ENCODE results near the gene ILRUN.
"Not testable (repeated sequence)": the region's sequence is repeated elsewhere in the genome, so short reads cannot be mapped to it uniquely, and the experiment has no call there.

The ILRUN gene

DNA sequence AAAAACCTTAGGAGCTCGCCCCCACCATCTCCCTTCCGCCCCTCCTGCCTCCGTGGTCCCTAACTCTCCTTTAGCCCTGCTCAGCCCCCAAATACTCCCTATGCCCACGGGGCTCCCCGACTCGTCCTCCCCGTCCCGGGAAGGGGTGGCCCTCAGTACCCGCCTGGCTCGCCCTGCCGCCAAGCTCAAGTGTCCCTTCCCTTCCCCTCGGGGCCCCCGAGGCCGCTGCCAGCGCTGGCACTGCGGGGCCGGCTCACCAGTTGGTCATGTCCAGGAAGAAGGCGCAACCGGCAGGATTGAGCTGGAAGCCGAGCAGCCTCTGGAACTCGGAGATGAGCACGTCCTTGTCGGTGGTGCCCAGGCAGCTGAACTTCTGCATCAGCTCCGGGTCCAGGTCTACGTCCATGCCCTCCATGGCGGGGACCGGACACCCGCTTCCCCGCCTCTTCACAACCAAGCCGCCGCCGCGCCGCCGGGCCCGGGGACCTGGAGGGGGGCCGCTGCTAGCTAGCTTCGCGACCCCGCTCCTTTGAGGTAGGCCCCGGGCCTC, 303 bp downstream of the ILRUN start:
- no peak for DNase-seq

- no peak for DNase-seq
Measured at GRCh38 chr6:34695729-34696188, 808 bp downstream of the ILRUN start.

DNA sequence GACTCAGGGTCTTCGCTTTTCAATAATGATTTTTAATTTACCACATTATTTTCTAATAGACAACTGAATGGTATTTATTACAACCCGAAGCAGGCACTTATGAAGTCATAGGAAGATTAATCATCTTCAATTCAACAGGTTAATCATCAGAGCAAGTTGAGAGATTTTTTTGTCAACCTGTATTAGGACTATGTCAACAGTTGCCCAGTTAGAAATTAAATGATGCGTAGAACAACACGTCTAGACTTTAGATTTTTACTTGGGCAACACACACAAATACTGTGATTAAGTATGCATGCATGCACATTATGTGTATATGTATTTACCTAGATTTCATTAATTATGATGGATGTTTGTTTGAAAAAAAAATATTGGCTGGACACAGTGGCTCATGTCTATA, 4.3 kb downstream of the ILRUN start:
- no peak for DNase-seq

GRCh38 chr6:34689742-34690141, 6.8 kb downstream of the ILRUN start:
- no peak for DNase-seq

DNA sequence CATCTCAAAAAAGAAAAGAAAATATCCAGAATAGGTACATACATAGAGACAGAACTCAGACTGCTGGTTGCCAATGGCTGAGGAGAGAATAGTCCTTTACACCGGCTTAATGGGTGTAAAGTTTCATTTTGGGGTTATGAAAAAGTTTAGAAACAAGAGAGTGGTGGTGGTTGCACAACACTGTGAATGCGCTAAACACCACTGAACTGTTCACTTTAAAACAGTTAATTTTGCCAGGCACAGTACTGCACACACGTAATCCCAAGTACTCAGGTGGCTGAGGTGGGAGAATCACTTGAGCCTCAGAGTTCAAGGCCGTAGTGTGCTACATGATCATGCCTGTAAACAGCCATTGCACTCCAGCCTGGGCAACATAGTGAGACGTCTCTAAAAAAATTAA, 7.6 kb downstream of the ILRUN start:
- no peak for DNase-seq

DNA sequence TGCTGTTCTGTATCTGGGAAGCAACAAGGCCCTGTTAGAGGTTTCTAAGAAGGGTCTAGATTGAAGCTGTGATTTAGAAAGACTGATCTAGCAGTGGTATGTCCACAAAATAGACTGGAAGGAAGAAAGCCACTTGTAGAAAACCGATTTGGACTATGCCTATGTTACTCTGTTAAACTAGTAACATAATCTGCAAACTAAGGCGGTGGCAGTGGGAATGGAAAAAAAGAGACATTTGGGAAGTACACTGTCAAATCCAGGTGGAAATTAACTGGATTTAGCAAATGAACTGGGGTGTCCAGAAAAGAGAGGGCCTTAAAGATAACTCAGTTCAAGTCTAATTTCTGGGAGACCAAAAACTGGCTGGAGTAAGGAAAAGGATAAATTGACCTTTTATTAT, 11.6 kb downstream of the ILRUN start:
- no peak for DNase-seq

DNA sequence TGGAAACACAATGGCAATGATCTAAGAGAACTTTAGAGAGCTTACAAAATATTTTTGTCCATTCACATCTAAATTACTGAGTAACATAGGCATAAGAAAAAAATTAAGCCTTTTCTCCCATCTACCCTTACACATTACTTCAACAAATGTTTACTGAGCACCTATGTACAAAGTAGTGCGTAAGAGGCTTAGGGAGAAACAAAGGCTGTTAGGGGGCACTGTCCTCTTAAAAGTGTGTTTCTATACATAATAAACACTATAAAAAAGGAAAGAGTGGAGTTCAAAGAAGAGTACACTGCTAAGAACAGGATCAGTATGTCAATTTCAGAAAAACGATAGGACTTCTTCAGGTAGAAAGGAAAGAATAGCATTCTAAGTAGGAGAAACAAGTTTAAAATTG, 12.2 kb downstream of the ILRUN start:
- no peak for DNase-seq

GRCh38 chr6:34680802-34681515, 15.6 kb downstream of the ILRUN start:
- DNase-seq, result no peak

- DNase-seq, result not testable (repeated sequence)
Measured at GRCh38 chr6:34680313-34680712, 16.3 kb downstream of the ILRUN start.

GRCh38 chr6:34679552-34680253, 16.9 kb downstream of the ILRUN start:
- no peak for DNase-seq

DNA sequence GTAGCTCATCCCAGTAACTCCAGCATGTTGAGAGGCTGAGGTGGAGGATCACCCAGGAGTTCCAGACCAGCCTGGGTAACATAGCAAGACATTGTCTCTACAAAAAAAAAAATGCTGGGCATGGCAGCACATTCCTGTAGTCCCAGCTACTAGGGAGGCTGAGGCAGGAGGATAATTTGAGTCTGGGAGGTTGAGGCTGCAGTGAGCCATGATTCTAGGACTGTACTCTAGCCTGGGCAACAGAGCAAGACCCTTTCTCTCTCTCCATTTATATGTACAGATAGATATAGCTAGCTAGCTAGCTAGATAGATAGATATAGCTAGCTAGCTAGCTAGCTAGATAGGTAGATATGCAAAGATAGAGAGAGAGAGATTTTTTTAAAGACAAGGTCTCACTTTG, 20.4 kb downstream of the ILRUN start:
- DNase-seq, result no peak

DNA sequence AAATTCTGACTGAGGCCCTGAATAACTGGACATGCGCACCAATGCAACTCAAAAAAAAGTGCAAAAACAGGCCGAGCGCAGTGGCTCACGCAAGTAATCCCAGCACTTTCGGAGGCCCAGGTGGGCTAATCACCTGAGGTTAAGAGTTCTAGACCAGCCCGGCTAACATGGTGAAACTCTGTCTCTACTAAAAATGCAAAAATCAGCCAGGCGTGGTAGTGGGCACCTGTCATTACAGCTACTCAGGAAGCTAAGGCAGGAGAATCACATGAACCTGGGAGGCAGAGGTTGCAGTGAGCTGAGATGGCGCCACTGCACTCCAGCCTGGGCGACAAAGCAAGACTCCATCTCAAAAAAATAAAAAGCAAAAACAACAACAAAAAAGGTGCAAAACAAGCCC, 21.6 kb downstream of the ILRUN start:
- not testable (repeated sequence) for DNase-seq

- DNase-seq, result no peak
Measured at GRCh38 chr6:34674268-34674639, 22.3 kb downstream of the ILRUN start.

- no peak for DNase-seq
Measured at GRCh38 chr6:34673064-34673463, 23.5 kb downstream of the ILRUN start.

DNA sequence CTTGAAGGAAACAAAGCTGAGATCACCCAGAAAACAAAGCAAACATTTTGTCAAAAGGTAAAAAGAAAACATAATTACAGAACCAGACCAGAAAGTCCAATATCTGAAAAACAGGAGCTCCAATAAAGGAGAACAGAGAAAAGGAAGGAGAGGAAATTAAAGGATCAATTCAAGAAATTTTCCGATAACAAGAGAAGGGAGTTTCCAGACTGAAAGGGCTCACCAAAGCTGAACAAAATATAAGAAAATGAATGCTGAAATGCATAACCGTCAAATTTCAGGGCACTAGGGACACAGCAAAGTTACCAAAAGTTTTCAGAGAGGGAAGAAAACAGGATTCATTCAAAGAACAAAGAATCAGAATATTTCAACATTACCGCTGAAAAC, 23.9 kb downstream of the ILRUN start:
- no peak for DNase-seq

DNA sequence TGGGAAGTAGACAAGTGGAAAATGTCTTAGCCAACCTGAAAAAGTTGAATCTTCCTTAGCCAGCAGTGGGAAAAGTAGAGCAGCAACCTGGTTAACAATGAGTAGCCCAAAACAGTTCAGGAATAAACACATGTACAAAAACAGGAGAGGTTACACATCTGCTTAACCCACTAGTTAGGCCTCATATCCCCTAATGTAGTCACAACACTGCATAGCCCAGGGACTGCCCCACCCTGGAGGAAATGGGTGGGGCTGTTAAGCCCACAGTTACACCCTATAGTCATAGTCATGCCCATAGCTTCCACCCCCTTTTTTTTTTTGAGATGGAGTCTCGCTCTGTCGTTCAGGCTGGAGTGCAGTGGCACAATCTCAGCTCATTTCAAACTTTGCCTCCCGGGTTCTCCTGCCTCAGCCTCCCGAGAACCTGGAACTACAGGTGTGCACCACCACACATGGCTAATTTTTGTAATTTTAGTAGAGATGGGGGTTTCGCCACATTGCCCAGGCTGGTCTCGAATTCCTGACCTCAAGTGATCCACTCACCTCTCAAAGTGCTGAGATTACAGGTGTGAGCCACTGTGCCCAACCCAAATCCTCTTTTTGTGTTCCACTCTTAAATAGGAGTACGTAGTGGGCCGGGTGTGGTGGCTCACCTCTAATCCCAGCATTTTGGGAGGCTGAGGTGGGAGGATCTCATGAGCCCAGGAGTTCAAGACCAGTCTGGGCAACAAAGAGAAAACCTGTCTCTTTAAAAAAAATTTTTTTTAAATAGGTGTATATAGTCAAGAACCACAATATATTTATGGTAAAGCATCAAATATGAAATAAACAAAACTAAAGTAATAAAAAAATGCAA, 24.5 kb downstream of the ILRUN start:
- peak in 3 of 4 experiments; percentile 7 to 46 (median 13) for DNase-seq

DNA sequence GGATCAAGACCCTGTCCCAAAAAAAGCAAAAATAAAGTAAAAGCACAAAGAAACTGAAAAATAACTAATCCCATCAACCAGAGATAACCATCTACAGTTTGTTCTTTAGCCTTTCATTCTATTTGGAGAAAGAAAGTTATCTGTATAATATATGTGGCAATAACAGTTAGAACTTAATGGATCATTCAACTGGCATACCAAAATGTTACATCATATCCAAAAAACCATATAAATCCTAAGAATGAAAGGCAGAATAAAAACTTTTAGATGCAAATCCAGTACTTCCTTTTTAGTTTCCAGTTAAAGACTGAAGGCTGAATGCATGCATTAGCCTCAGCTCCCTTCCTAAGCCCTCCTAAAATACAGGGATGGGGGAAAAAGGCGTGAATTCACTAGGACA, 25.2 kb downstream of the ILRUN start:
- no peak for DNase-seq

- not testable (repeated sequence) for DNase-seq
Measured at GRCh38 chr6:34668799-34669198, 27.8 kb downstream of the ILRUN start.

DNA sequence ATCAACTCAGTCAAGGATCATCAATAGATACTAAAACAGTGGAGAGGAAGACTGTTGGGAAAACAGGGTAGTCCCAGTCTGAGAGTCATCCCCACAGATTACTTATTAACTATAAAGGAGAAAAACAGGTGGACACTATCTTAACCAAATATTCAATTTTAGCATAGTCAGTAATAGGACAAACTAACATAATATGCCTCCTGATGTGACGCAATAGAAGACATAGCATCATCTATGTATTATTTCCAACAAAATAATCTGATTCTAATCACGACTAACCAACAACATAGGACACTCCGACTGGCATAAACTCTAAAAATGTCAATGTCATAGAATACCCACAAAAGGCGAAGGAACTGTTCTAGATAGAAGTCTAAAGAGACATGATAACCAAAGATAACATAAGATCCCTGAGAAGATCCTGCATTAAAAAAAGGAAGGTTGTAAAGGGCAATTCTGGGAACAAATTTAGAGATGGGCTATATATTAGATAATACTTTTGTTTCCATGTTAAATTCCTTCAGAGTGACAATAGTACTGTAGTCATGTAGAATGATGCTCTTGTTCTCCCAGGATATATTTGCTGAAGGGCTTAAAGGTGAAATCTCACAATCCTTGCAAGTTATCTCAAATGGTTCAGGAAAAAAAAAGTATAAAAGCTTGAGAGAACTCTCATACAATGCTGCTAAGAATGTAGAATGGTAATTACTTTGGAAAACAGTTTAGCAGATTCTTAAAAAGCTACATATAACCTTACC, 28.9 kb downstream of the ILRUN start:
- DNase-seq, result no peak

DNA sequence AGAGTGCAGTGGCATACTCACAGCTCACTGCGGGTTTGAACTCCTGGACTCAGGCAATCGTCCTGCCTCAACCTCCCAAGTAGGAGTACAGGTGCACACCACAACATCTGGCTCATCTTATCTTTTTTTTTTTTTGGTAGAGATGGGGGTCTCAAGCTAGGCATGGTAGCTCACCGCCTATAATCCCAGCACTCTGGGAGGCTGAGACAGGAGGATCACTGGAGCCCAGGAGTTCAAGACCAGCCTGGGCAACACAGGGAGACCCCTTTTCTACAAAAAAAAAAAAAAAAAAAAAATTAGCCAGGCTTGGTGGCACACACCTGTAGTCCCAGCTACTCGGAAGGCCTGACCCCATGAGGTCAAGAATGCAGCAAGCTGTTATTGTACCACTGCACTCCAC, 31.5 kb downstream of the ILRUN start:
- no peak for DNase-seq

DNA sequence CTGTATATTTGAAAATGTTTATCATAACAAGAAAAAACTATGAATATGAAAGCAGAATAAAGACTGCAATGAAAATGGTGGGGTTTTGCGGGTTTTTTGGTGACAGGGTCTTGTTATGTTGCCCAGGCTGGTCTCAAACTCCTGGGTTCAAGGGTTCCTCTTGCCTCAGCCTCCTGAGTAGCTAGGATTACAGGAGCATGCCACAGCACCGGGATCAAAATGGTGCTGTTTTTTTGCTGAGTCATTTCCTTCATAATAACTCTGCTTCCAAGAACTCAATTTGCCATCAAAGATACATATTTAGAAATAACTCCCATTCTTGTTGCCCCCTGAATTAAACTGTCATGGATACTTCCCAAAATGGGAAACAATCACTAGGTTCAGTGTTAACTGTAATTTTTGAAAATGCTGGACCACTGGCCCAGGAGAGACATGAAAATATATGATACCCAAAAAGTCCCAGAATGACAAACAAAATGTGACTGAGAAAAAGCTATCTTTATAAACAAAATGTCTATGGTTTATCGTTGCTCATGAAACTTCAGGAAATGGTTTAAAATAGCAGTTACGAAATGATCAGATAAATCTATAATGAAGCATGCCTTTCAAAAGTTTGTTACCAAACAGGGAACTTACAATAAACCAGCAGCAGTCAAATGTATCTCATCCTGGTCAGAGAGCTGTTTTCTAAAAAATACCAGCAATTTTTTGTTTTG, 32.2 kb downstream of the ILRUN start:
- no peak for DNase-seq

DNA sequence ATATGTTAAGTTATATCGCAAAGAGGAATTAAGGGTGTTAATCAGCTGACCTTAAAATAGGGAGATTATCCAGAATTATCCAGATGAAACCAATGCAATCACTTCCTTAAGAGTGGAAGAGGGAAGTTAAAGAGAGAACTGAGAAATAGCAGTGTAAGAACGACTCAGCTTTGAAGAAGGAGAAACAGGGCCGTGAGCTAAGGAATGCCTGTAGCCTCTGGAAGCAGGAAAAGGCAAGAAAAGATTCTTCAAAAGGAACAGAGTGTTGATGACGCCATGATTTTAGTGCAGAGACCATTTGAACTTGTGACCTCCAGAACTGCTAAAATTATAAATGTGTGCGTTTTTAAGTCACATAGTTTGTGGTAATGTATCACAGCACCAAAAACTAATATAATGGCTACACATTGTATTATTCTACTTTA, 32.7 kb downstream of the ILRUN start:
- no peak for DNase-seq
